ENCODE results near the gene SLC6A18. TPM values are rescaled to one million over a fixed set of nuclear protein-coding genes. Genes with fewer than 3 reads are reported as not detected.

SLC6A18 gene
- total and polyA plus RNA-seq, 12 donors = not detected

DNA sequence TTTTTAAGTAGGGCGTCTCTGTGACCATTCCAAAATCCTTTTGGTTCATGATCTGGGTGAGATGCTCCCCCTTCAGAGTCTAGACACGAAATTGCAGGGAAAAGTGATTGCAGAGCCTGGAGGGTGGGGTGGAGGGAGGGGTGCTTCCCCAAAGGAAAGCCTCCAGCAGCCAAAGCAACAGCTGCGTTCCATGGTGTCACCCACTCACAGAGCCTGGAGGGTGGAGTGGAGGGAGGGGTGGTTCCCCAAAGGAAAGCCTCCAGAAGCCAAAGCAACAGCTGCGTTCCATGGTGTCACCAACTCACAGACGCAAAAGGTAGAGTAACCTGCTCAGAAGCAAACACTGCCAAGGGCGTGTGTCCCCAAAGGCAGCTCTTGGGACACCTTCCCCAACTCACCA, 22.6 kb downstream of the SLC6A18 start:
- Histone ChIP-seq H3K27me3 (peaks cover 0 to 93% (median 68%) of the 10 kb centered on the region in 7 donors), H3K36me3 (no peaks in the 10 kb centered on the region), H3K4me3 (no peak overlapping the region), H3K27ac (no peak overlapping the region), H3K9me3 (no peaks in the 10 kb centered on the region), H3K4me1 (no peaks in the 10 kb centered on the region)
- ATAC-seq = no peak
- no peak for DNase-seq
- intact Hi-C loops (cut with DNase I) = loop anchor here in 1 of 10 donors (5.0 kb wide), 1 partner anchor 149 kb away; no protein-coding TSS in a partner anchor
- TF ChIP-seq, protein P1, sequence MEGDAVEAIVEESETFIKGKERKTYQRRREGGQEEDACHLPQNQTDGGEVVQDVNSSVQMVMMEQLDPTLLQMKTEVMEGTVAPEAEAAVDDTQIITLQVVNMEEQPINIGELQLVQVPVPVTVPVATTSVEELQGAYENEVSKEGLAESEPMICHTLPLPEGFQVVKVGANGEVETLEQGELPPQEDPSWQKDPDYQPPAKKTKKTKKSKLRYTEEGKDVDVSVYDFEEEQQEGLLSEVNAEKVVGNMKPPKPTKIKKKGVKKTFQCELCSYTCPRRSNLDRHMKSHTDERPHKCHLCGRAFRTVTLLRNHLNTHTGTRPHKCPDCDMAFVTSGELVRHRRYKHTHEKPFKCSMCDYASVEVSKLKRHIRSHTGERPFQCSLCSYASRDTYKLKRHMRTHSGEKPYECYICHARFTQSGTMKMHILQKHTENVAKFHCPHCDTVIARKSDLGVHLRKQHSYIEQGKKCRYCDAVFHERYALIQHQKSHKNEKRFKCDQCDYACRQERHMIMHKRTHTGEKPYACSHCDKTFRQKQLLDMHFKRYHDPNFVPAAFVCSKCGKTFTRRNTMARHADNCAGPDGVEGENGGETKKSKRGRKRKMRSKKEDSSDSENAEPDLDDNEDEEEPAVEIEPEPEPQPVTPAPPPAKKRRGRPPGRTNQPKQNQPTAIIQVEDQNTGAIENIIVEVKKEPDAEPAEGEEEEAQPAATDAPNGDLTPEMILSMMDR (IDR thresholded peaks at IDR 0.05) = no peak
- 72 to 77% methylated on average over 6 of the region's 6 CpGs for WGBS, 2 donors

DNA sequence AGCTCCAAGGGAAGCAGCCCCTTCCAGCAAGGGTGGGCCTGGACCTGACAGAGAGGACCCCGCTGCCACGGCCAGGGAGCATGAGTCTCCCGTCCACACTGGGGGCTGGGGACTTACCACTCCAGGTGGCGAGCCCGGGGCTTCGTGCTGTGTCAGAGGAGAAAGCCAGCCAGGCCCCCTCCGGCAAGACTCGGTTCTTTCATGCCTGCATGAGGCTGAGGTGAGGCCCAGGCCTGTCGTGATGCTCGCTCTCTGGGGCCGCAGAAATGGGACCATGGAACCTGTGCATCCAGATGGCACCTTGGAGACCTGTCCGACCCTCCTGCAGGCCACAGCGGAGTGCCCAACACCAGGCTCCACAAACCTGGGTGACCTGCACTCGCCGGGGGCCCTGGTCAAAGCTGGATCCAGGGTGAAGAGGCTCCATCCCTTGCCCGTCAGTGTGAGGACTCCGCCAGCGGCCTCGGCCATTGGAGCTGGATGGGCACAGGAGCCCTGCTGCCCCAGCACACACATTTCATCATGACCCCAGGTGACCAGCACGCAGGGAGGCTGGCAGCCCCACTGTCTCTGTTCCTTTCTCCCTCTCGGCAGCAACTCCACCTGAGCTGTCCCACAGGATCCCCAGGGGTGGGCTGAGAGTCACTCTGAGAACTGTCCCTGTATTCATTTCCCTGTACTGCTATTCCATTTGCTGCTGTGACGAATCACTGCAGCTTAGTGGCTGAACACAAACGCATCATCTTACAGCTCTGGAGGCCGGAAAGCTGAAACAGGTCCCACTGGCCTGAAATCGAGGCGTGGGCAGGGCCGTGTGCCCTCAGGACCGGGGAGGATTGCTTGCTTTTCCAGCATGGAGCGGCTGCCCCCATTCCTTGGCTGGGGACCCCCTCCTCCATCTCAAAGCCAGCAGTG, 24.4 kb downstream of the SLC6A18 start:
- H3K9me3 ChIP-seq = no peaks in the 10 kb centered on the region
- WGBS, 2 donors = 74 to 75% methylated on average over 29 of the region's 29 CpGs
- TF ChIP-seq, protein P1 (IDR thresholded peaks at IDR 0.05) = no peak
- no peak overlapping the region for H3K4me3 ChIP-seq
- no peaks in the 10 kb centered on the region for H3K36me3 ChIP-seq
- ATAC-seq (no peak), DNase-seq (no peak)
- H3K4me1 ChIP-seq = no peaks in the 10 kb centered on the region
- H3K27ac ChIP-seq = no peak overlapping the region
- peaks cover 0 to 75% (median 50%) of the 10 kb centered on the region in 7 donors for H3K27me3 ChIP-seq
- intact Hi-C loops (cut with DNase I) = loop anchor here in 1 of 10 donors (5.0 kb wide), 1 partner anchor 148 kb away; no protein-coding TSS in a partner anchor

DNA sequence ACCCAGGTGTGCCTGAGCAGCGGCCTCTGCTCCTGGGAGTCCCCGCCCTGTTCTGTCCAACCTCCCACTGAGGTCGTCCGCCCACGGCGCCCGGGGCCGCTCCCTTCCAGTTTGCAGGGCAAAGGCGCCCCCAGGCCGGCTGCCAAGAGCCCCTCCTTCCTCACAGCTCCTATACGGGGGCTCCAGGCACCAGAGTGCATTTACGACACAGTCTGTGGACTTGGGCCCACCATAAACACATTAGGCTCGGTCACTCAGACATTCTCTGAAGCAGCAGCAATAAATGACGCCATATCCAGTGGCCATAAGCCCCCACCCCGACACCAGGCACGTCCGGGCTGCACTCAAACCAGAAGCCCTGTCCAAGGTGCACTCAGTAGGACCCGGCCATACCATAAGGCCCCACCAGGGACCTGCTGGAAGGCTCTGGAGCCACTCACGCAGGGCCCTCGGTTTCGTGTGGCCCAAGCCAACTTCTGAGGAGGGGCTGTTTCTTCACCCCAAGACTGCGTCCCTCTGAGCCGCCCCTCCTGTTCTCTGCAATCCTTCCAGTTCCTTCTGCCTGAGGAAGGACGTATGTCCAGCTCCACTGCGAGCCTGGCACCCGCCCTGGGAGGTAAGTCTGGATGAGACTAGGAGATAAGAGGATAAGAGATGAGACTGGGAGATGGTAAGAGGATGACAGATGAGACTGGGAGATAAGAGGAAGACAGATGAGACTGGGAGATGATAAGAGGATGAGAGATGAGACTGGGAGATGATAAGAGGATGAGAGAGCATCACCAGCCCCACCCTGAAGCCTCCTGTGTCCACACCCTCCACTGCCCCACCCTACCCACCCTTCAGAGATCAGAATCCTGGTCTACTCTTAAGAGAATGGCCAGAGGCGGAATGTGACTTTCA, 26.7 kb downstream of the SLC6A18 start:
- intact Hi-C loops (cut with DNase I) = no loop called here
- ATAC-seq = no peak

More for the DNA sequence above, 26.7 kb downstream of the SLC6A18 start:
- no peak for DNase-seq
- 61% methylated on average over 27 of the region's 27 CpGs for WGBS, 2 donors
- Histone ChIP-seq H3K36me3 (no peaks in the 10 kb centered on the region), H3K9me3 (no peaks in the 10 kb centered on the region), H3K4me1 (no peaks in the 10 kb centered on the region), H3K27me3 (peaks cover 0 to 52% (median 27%) of the 10 kb centered on the region in 7 donors), H3K4me3 (no peak overlapping the region), H3K27ac (no peak overlapping the region)
- TF ChIP-seq, protein P1 (IDR thresholded peaks at IDR 0.05) = no peak

Measured in heart right ventricle (tissue), 16 donors.